ENCODE data around the gene TRAPPC2L. TPM values are rescaled to one million over a fixed set of nuclear protein-coding genes. Genes with fewer than 3 reads are reported as not detected.

TRAPPC2L gene
- total and polyA plus RNA-seq, 2 of the 13 experiments (the other 11 are each of a cell fraction or from before 2014, with no cell fraction given): 96.3 to 107 TPM

DNA sequence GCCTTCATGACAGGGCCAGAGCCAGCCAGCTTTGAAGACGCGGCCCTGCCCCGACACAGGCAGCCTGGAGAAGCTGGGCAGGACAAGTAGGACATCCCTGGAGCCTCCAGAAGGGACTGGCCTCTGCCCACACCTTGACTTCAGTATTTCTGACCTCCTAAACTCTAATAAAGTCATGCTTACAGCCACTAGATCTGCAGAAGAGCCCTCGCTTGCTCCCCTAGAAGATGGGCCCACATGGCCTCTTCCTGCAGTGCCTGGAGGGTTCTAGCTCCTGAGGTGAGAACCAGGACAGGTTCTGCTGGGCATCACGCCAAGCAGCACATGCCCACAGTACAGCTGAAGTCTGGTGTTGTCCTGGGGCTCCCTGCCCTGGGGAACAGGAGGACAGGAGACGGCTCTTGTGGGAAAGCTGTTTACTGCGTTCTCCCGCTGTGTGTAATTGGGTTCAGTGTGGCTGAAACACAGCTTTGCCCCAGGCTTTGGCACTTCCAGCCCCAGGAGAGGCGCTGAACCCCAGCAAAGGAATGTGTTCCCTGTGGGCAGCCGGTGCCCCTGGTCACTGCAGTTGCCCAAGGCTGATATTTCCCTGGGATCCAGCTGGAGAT is 47.8 kb upstream of the TRAPPC2L start:
- Histone ChIP-seq H3K9me3 (ENCODE audit: low read length) (no peaks in the 10 kb centered on the region), H3K4me1 (ENCODE audit: insufficient read depth, low read length) (peaks cover 41% of the 10 kb centered on the region), H2AFZ (ENCODE audit: low read length) (no peak overlapping the region), H4K20me1 (ENCODE audit: insufficient read depth, low read length) (peaks cover 14% of the 10 kb centered on the region; the same call in 1 of the 2 replicates), H3K27me3 (ENCODE audit: control insufficient read depth in 1 of 2, insufficient read depth in 2 of 2, low read length in 2 of 2) (no peaks in the 10 kb centered on the region), H3K9ac (ENCODE audit: insufficient read depth, low read depth, low read length) (no peak overlapping the region), H3K4me2 (ENCODE audit: low read depth, low read length) (no peak overlapping the region), H3K4me3 (replicated peaks in 1 of 3; ENCODE audit: insufficient read depth in 1 of 3, low read depth in 2 of 3, low read length in 3 of 3) (no peak overlapping the region), H3K79me2 (ENCODE audit: insufficient read depth, low read length) (peaks cover 33% of the 10 kb centered on the region), H3K36me3 (replicated peaks in 1 of 2; ENCODE audit: control insufficient read depth in 1 of 2, insufficient read depth in 2 of 2, low read length in 2 of 2) (peaks cover 15 to 43% of the 10 kb centered on the region in 2 experiments), H3K27ac (ENCODE audit: extremely low read length, insufficient read depth, low read length) (peak overlapping the region; percentile 76)
- no peak for ATAC-seq
- DNase-seq (ENCODE audit: low spot score): no peak
- no peak for FAIRE-seq
- in situ Hi-C loops (cut with HindIII; ENCODE audit: extremely low pct_ligation_motif_present, low pct_unique_long_range_greater_than_20kb) (no loop called here), intact Hi-C loops (cut with micrococcal nuclease; ENCODE audit: unreplicated experiment) (no loop called here)
- CTCF ChIA-PET (ENCODE audit: low intra/inter-chr PET ratio, low total read pairs): no interaction called here
- POLR2A ChIA-PET: interaction anchor here (0.8 to 4.9 kb wide), 5 partner anchors 26 to 362 kb away, joined by 3 to 36 read pairs (median 24); partner anchors contain the start of genes CDH15, GALNS, PIEZO1 and TRAPPC2L
- WGBS (ENCODE audit: low lambda C conversion rate): 96% methylated on average over 10 of the region's 10 CpGs
- no TSS peak for BruUV-seq (replicated peaks)
- no peak for TF ChIP-seq KDM1A (CRISPR knock-in tag; IDR thresholded peaks at IDR 0.05)
- TF ChIP-seq ZNF782 (CRISPR knock-in tag; IDR thresholded peaks at IDR 0.05; ENCODE audit: borderline replicate concordance): no peak
- no peak for TF ChIP-seq NBN (conservative IDR thresholded peaks at IDR 0.05)
- TF ChIP-seq ZSCAN21 (CRISPR knock-in tag; IDR thresholded peaks at IDR 0.05; ENCODE audit: borderline replicate concordance): no peak
- TF ChIP-seq CEBPZ (IDR thresholded peaks at IDR 0.05; ENCODE audit: low read length): no peak
- TF ChIP-seq, protein P1, sequence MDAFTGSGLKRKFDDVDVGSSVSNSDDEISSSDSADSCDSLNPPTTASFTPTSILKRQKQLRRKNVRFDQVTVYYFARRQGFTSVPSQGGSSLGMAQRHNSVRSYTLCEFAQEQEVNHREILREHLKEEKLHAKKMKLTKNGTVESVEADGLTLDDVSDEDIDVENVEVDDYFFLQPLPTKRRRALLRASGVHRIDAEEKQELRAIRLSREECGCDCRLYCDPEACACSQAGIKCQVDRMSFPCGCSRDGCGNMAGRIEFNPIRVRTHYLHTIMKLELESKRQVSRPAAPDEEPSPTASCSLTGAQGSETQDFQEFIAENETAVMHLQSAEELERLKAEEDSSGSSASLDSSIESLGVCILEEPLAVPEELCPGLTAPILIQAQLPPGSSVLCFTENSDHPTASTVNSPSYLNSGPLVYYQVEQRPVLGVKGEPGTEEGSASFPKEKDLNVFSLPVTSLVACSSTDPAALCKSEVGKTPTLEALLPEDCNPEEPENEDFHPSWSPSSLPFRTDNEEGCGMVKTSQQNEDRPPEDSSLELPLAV (CRISPR knock-in tag; conservative IDR thresholded peaks at IDR 0.05; ENCODE audit: low read depth): no peak
- TF ChIP-seq NFYB (CRISPR knock-in tag; IDR thresholded peaks at IDR 0.05): no peak
- TF ChIP-seq HINFP (CRISPR knock-in tag; IDR thresholded peaks at IDR 0.05; ENCODE audit: low read depth): no peak
- no peak for TF ChIP-seq SAP130 (CRISPR knock-in tag; IDR thresholded peaks at IDR 0.05; ENCODE audit: low read depth)
- TF ChIP-seq, protein P2, sequence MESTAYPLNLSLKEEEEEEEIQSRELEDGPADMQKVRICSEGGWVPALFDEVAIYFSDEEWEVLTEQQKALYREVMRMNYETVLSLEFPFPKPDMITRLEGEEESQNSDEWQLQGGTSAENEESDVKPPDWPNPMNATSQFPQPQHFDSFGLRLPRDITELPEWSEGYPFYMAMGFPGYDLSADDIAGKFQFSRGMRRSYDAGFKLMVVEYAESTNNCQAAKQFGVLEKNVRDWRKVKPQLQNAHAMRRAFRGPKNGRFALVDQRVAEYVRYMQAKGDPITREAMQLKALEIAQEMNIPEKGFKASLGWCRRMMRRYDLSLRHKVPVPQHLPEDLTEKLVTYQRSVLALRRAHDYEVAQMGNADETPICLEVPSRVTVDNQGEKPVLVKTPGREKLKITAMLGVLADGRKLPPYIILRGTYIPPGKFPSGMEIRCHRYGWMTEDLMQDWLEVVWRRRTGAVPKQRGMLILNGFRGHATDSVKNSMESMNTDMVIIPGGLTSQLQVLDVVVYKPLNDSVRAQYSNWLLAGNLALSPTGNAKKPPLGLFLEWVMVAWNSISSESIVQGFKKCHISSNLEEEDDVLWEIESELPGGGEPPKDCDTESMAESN (CRISPR knock-in tag; conservative IDR thresholded peaks at IDR 0.05): no peak
- peak; percentile 7; the same call in 1 of the 2 replicates for TF ChIP-seq PATZ1 (CRISPR knock-in tag; IDR thresholded peaks at IDR 0.05)
- no peak for TF ChIP-seq ZKSCAN1 (IDR thresholded peaks at IDR 0.05; ENCODE audit: low read length)
- peak; percentile 64 for TF ChIP-seq POLR2G (IDR thresholded peaks at IDR 0.05; ENCODE audit: low read depth, low read length)
- no peak for TF ChIP-seq EED (CRISPR knock-in tag; IDR thresholded peaks at IDR 0.05)

Measured in HepG2 (cell line).